Heart right ventricle (tissue), 16 donors: ENCODE data around the gene PCSK5. TPM values are rescaled to one million over a fixed set of nuclear protein-coding genes. Genes with fewer than 3 reads are reported as not detected.

ENCODE experiments used
- ATAC-seq, 8 donors: fragments of 200-7000 bp; cut with Tn5 transposase; one replicate each; pipeline ENCODE4 v1.9.1; 2020; ENCODE audit warnings: mild to moderate bottlenecking in 8 of 8, moderate library complexity in 8 of 8, moderate number of reproducible peaks in 1 of 8
- DNase-seq, 2 donors: peaks; one replicate each; pipeline ENCODE4 v3.0.0-alpha.2; 2020
- H3K27ac ChIP-seq, 10 donors: fragments of 200-600 bp; sonication (generic) in 2 of 10; one replicate each; pipeline versions ENCODE4 v1.5.0 to v1.8.0; 2020 to 2022; ENCODE audit warnings: mild to moderate bottlenecking in 3 of 10
- H3K27me3 ChIP-seq, 7 donors: fragments of 200-600 bp; one replicate each; pipeline ENCODE4 v1.8.0; 2021 to 2022; ENCODE audit warnings: mild to moderate bottlenecking in 2 of 7
- H3K36me3 ChIP-seq, 9 donors: fragments of 200-600 bp; sonication (generic) in 1 of 9; one replicate each; pipeline versions ENCODE4 v1.5.0 to v1.8.0; 2020 to 2022; ENCODE audit warnings: mild to moderate bottlenecking in 2 of 9
- H3K4me1 ChIP-seq, 9 donors: fragments of 200-600 bp; sonication (generic) in 1 of 9; one replicate each; pipeline versions ENCODE4 v1.5.0 to v1.8.0; 2020 to 2022; ENCODE audit warnings: mild to moderate bottlenecking in 4 of 9
- H3K4me3 ChIP-seq, 10 donors: fragments of 200-600 bp; sonication (generic) in 2 of 10; one replicate each; pipeline versions ENCODE4 v1.5.0 to v1.8.0; 2020 to 2022; ENCODE audit warnings: mild to moderate bottlenecking in 7 of 10, moderate library complexity in 2 of 10
- H3K9me3 ChIP-seq, 11 donors: fragments of 200-600 bp in 10 of 11; sonication (generic) in 2 of 11; one replicate each; pipeline versions ENCODE4 v1.5.0 to v1.8.0; 2013 to 2022; ENCODE audit warnings: mild to moderate bottlenecking in 2 of 11, control low read depth in 1 of 11, moderate library complexity in 1 of 11
- CTCF ChIP-seq, 9 donors: fragments of 200-600 bp; sonication (generic) in 2 of 9; IDR thresholded peaks; one replicate each; pipeline versions ENCODE4 v1.5.0 to v1.8.0; 2021 to 2022; ENCODE audit warnings: antibody characterized with exemption in 9 of 9, mild to moderate bottlenecking in 5 of 9, moderate library complexity in 1 of 9
- WGBS, 2 donors: extraction: QIAGEN DNeasy Blood & Tissue Kit; methylation state at CpG; one replicate each; pipeline ENCODE4 v1.1.7; 2013; ENCODE audit warnings: inconsistent platforms in 1 of 2; 5-methylcytosine and 5-hydroxymethylcytosine counted together
- intact Hi-C, 10 donors: fragments of 100-400 bp; cut with DNase I; formaldehyde crosslinking; loops; one replicate each; pipeline versions ENCODE4 v1.11.1 to v1.14.2; 2022
- polyA plus RNA-seq, 2 donors: library from polyadenylated mRNA; stranded (reverse); fragments of 200-250 nt; gene quantifications; one replicate each; pipeline ENCODE4 v1.2.3, GENCODE V29; 2013
- total RNA-seq, 10 donors: library from RNA; stranded (reverse); fragmentation: NEBNext Ultra II Directional in 3 of 10; extraction: Animal tissue kit (Norgen Biotek cat#: 25700) in 3 of 10; gene quantifications; one replicate each; pipeline versions ENCODE4 v1.2.1 to v1.2.4, GENCODE V29; 2021 to 2023
- donor health status: Arrhythmogenic right ventricular cardiomyopathy.
- donor health status: ischemic (EF 13 %, LVEDD 7.1; RV severe dilation, severe dysfunction).
- donor health status: healthy with polysubstance abuse.
- donor health status: DM: no; HTN: yes; CAD: no.
- donor health status: DM: no; HTN: no; CAD: no.
- donor health status: ischemic (EF 25% LVEDD 6.9; RV normal size, moderate dysfunction).
- donor health status: ischemic (EF 25% LVEDD 5.7; RV mildly dilated, moderate dysfunction).
- donor health status: healthy.
- donor health status: DM: yes; HTN: yes; CAD: no.
- donor health status: Ischemic cardiomyopathy.
- donor health status: ischemic (EF 35%, LVEDD 5.7; RV mildly dilated, moderate dysfunction).
- donor health status: nonischemic (EF 11% LVEDD 7.7; RV severe dilation, severe dysfunction).
- donor health status: DM: yes; HTN: yes; CAD: no.
- donor health status: PGD.
- donor health status: ischemic (EF 29% LVEDD 5.4; RV normal size, mild dysfunction).
- donor health status: nonischemic (EF 23%, LVEDD 6.1; RV moderate dilation, normal function).

Gene PCSK5
- total and polyA plus RNA-seq, 12 donors, result 1.8 to 8.3 (median 5.7) TPM

GRCh38 chr9:75946766-75947165 is 56.3 kb downstream of the PCSK5 start:
- Histone ChIP-seq H3K9me3 (no peaks in the 10 kb centered on the region), H3K4me3 (no peak overlapping the region), H3K36me3 (peaks cover 0 to 7% (median 0%) of the 10 kb centered on the region in 9 donors), H3K4me1 (no peaks in the 10 kb centered on the region), H3K27ac (no peak overlapping the region), H3K27me3 (no peaks in the 10 kb centered on the region)
- WGBS, 2 donors, result 95% methylated on average over 6 of the region's 6 CpGs
- DNase-seq, result no peak
- TF ChIP-seq CTCF (IDR thresholded peaks at IDR 0.05), result no peak
- no peak for ATAC-seq
- intact Hi-C loops, result no loop called here

GRCh38 chr9:75947233-75947632 is 56.8 kb downstream of the PCSK5 start:
- WGBS, 2 donors, result 98 to 99% methylated on average over 2 of the region's 2 CpGs
- Histone ChIP-seq H3K4me3 (no peak overlapping the region), H3K27ac (no peak overlapping the region), H3K27me3 (no peaks in the 10 kb centered on the region), H3K36me3 (peaks cover 0 to 7% (median 0%) of the 10 kb centered on the region in 9 donors), H3K4me1 (no peaks in the 10 kb centered on the region), H3K9me3 (no peaks in the 10 kb centered on the region)
- no peak for TF ChIP-seq CTCF (IDR thresholded peaks at IDR 0.05)
- DNase-seq (no peak), ATAC-seq (no peak)
- intact Hi-C loops, result no loop called here

GRCh38 chr9:75950998-75951397 is 60.5 kb downstream of the PCSK5 start:
- intact Hi-C loops, result loop anchor here in 1 of 10 donors (10.0 kb wide), 1 partner anchor 56 kb away; the partner anchor contains the start of gene PCSK5
- H3K27ac ChIP-seq, result no peak overlapping the region
- H3K9me3 ChIP-seq, result no peaks in the 10 kb centered on the region
- DNase-seq (no peak), ATAC-seq (no peak)
- 79 to 86% methylated on average over 3 of the region's 3 CpGs for WGBS, 2 donors
- no peak for TF ChIP-seq CTCF (IDR thresholded peaks at IDR 0.05)
- H3K4me3 ChIP-seq, result no peak overlapping the region
- no peaks in the 10 kb centered on the region for H3K4me1 ChIP-seq
- peaks cover 0 to 7% (median 0%) of the 10 kb centered on the region in 9 donors for H3K36me3 ChIP-seq
- H3K27me3 ChIP-seq, result no peaks in the 10 kb centered on the region

- peak in 1 of 8 donors; percentile 29 for ATAC-seq
- 41 to 51% methylated on average over 2 of the region's 2 CpGs for WGBS, 2 donors
- TF ChIP-seq CTCF (IDR thresholded peaks at IDR 0.05), result no peak
Measured at GRCh38 chr9:75953218-75953617, 62.7 kb downstream of the PCSK5 start.

More at GRCh38 chr9:75953218-75953617, 62.7 kb downstream of the PCSK5 start:
- H3K27me3 ChIP-seq, result no peaks in the 10 kb centered on the region
- H3K4me3 ChIP-seq, result no peak overlapping the region
- no peak overlapping the region for H3K27ac ChIP-seq
- H3K4me1 ChIP-seq, result no peaks in the 10 kb centered on the region
- H3K9me3 ChIP-seq, result no peaks in the 10 kb centered on the region
- H3K36me3 ChIP-seq, result peaks cover 0 to 7% (median 0%) of the 10 kb centered on the region in 9 donors
- intact Hi-C loops, result loop anchor here in 1 of 10 donors (10.0 kb wide), 1 partner anchor 58 kb away; the partner anchor contains the start of gene PCSK5
- DNase-seq, result no peak
